H1 (cell line): ENCODE data around the gene MYO1D. TPM values are rescaled to one million over a fixed set of nuclear protein-coding genes. Genes with fewer than 3 reads are reported as not detected.

Experiments
- EGR1 ChIP-seq: IDR thresholded peaks from 2 replicates; pipeline ENCODE4 v1.6.1; 2011; ENCODE audit warnings: low read depth, low read length, borderline replicate concordance
- FOSL1 ChIP-seq: IDR thresholded peaks from 2 replicates; pipeline ENCODE4 v1.6.1; 2011; ENCODE audit warnings: mild to moderate bottlenecking, low read depth, low read length, moderate library complexity; ENCODE audit not compliant: insufficient read depth
- RXRA ChIP-seq: IDR thresholded peaks from 2 replicates; pipeline ENCODE4 v1.6.1; 2011; ENCODE audit warnings: low read depth, mild to moderate bottlenecking, low read length, moderate library complexity; ENCODE audit not compliant: insufficient read depth
- SUZ12 ChIP-seq: fragments of 200-600 bp; sonication (generic); IDR thresholded peaks from 2 replicates; pipeline ENCODE4 v1.6.1; 2012; ENCODE audit warnings: mild to moderate bottlenecking, inconsistent platforms, low read length, moderate library complexity, mixed read lengths
- TCF12 ChIP-seq: IDR thresholded peaks from 2 replicates; pipeline ENCODE4 v1.6.1; 2011; ENCODE audit warnings: low read depth, mild to moderate bottlenecking, low read length
- polyA plus RNA-seq, 7 experiments: library from polyadenylated mRNA; depleted of rRNA in 3 of 7; stranded (reverse) in 5 of 7; unstranded in 2 of 7; fragments of >200 nt in 5 of 7; fragments of 200-250 nt in 2 of 7; gene quantifications; 1 replicate in 5 of 7; 2 replicates in 1 of 7; 4 replicates in 1 of 7; pipeline versions ENCODE4 v1.2.1 to v1.2.3, GENCODE V29; 2011 to 2013; ENCODE audit warnings: missing spikeins in 2 of 7, mixed read lengths in 2 of 7
- total RNA-seq: library from RNA; stranded (reverse); fragmentation: NEBNext Ultra II Directional; extraction: Animal tissue kit (Norgen Biotek cat#: 25700); gene quantifications from 2 replicates; pipeline ENCODE4 v1.2.1, GENCODE V29; 2021

Gene MYO1D
- total and polyA plus RNA-seq, 2 of the 8 experiments (the other 6 are each of a cell fraction or from before 2014, with no cell fraction given), result 6.5 to 25.4 TPM

DNA sequence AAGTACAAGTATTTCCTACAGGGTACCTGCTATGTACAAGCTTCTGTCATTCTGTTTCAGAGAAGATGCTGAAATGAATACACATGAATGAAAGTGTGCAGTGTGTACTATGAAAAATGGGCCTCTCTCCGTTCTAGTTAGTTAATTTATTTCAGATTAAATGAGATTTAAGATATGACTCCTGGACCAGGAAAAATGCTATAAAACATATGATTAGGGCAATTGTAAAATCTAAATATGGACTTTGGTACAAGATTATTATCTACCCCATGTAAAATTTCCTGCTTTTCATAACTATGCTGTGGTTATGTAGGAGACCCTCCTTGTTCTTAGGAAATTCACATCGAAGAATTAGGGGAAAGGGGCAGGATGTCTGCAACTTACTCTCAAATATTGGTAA is 28.9 kb downstream of the MYO1D start (continued):
- TF ChIP-seq SUZ12 (no peak), TCF12 (no peak), FOSL1 (no peak), RXRA (no peak), EGR1 (no peak)
